Measurements from ENCODE around the gene TRPM2. TPM values are rescaled to one million over a fixed set of nuclear protein-coding genes. Genes with fewer than 3 reads are reported as not detected.

Gene TRPM2
- polyA plus RNA-seq, 2 donors, result 1.2 to 1.7 TPM

DNA sequence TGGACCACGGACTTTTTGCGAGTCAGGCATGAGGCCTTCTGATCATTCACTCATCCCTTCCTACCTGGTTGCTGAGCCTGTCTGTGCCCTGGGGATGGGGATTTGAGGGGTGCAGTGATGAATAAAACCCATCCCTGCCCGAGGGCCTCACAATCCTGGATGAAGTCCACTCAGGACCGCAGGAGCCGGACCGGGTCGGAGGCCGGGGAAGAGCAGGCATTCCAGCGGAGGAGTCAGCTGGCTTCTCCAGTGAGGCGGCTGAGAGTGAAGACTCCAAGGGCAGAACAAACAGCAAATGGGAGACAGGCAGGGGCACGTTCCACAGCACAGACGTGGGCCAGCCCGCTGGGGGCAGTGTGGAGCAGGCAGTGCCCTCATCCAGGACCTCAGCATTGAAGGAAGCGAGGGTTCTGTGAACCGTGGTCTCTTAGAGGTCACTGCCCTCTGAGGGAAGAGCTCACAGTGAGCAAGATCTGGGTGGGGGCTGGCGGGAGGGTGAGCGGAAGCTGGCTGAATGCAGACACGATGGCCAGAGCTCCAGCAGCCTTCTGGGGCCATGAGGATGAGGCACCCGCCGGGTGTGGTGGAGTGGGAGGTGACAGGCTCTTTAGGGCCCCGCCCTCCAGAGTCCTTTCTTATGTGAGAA, 91.0 kb downstream of the TRPM2 start:
- Histone ChIP-seq H3K4me1 (ENCODE audit: control insufficient read depth in 2 of 2, insufficient read depth in 2 of 2, low read length in 1 of 2) (no peaks in the 10 kb centered on the region), H3K4me3 (ENCODE audit: low read depth in 1 of 2, low read length in 2 of 2) (no peak overlapping the region), H3K27me3 (ENCODE audit: control insufficient read depth in 1 of 2, insufficient read depth in 2 of 2, low read length in 2 of 2) (peaks cover 0 to 2% of the 10 kb centered on the region in 2 donors), H3K9me3 (ENCODE audit: control insufficient read depth in 2 of 2, insufficient read depth in 1 of 2, low read depth in 1 of 2, low read length in 1 of 2) (peaks cover 4% of the 10 kb centered on the region in 2 donors), H3K27ac (ENCODE audit: low read depth in 2 of 2, low read length in 1 of 2) (no peak overlapping the region), H3K36me3 (ENCODE audit: control insufficient read depth in 2 of 2, insufficient read depth in 2 of 2, low read length in 1 of 2) (no peaks in the 10 kb centered on the region)
- WGBS, 2 donors, result 75 to 76% methylated on average over 21 of the region's 21 CpGs

GRCh38 chr21:44445145-44445812, 91.9 kb downstream of the TRPM2 start:
- H3K4me3 ChIP-seq (ENCODE audit: low read depth in 1 of 2, low read length in 2 of 2), result no peak overlapping the region
- WGBS, 2 donors, result 77 to 78% methylated on average over 19 of the region's 19 CpGs
- H3K27ac ChIP-seq (ENCODE audit: low read depth in 2 of 2, low read length in 1 of 2), result no peak overlapping the region
- no peaks in the 10 kb centered on the region for H3K36me3 ChIP-seq (ENCODE audit: control insufficient read depth in 2 of 2, insufficient read depth in 2 of 2, low read length in 1 of 2)
- H3K9me3 ChIP-seq (ENCODE audit: control insufficient read depth in 2 of 2, insufficient read depth in 1 of 2, low read depth in 1 of 2, low read length in 1 of 2), result peaks cover 4% of the 10 kb centered on the region in 2 donors
- H3K27me3 ChIP-seq (ENCODE audit: control insufficient read depth in 1 of 2, insufficient read depth in 2 of 2, low read length in 2 of 2), result peaks cover 0 to 2% of the 10 kb centered on the region in 2 donors
- H3K4me1 ChIP-seq (ENCODE audit: control insufficient read depth in 2 of 2, insufficient read depth in 2 of 2, low read length in 1 of 2), result no peaks in the 10 kb centered on the region

- no peaks in the 10 kb centered on the region for H3K36me3 ChIP-seq (ENCODE audit: control insufficient read depth in 2 of 2, insufficient read depth in 2 of 2, low read length in 1 of 2)
- H3K27me3 ChIP-seq (ENCODE audit: control insufficient read depth in 1 of 2, insufficient read depth in 2 of 2, low read length in 2 of 2), result peaks cover 0 to 2% of the 10 kb centered on the region in 2 donors
- H3K9me3 ChIP-seq (ENCODE audit: control insufficient read depth in 2 of 2, insufficient read depth in 1 of 2, low read depth in 1 of 2, low read length in 1 of 2), result peaks cover 4 to 7% of the 10 kb centered on the region in 2 donors
- no peak overlapping the region for H3K27ac ChIP-seq (ENCODE audit: low read depth in 2 of 2, low read length in 1 of 2)
- H3K4me1 ChIP-seq (ENCODE audit: control insufficient read depth in 2 of 2, insufficient read depth in 2 of 2, low read length in 1 of 2), result no peaks in the 10 kb centered on the region
- 62 to 64% methylated on average over 13 of the region's 13 CpGs for WGBS, 2 donors
- H3K4me3 ChIP-seq (ENCODE audit: low read depth in 1 of 2, low read length in 2 of 2), result no peak overlapping the region
Observed at GRCh38 chr21:44448651-44449131, 95.3 kb downstream of the TRPM2 start.

DNA sequence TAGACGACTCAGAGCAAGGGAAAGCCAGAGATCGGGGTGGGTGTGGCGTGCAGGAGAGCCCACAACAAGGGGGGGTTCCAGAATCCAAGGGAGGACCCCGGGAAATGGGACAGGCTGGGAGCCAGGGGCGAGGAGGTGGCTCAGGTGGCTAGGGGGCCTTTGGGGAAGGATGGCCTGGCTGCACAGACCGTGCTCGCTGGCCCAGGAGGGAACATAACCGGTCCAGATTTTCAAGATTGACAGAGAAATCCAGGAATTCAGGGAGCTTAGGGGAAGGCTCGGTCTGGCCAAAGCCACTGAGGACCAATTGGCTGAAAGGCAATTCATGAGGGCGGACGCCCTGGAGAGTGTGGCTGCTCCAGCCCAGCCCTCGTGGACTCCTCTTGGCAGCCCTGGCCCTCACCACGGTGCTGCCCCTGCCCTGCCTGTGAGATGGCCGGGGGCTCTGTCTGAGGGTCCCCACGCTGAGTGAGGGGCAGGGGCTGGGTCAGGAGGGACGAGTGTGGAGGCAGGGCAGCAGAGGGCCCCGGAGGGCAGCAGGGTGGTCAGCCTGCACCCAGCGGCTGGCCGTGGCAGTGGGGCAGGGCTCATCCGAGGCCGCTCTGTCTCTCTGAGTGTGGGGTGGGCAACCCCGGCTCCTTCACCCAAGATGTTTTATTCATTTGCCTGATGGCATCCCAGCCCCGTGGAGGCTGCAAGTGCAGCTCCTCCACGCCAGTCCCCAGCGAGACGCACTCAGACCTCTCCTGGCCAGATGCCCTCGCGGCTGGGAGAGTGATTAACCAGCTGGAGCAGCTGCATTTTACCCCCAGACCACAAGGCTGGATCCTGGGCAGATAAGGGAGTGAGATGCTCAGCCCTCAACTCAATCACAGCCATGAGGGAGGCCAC, 96.3 kb downstream of the TRPM2 start:
- H3K36me3 ChIP-seq (ENCODE audit: control insufficient read depth in 2 of 2, insufficient read depth in 2 of 2, low read length in 1 of 2), result no peaks in the 10 kb centered on the region
- H3K27ac ChIP-seq (ENCODE audit: low read depth in 2 of 2, low read length in 1 of 2), result no peak overlapping the region
- H3K4me3 ChIP-seq (ENCODE audit: low read depth in 1 of 2, low read length in 2 of 2), result no peak overlapping the region
- H3K27me3 ChIP-seq (ENCODE audit: control insufficient read depth in 1 of 2, insufficient read depth in 2 of 2, low read length in 2 of 2), result peaks cover 0 to 2% of the 10 kb centered on the region in 2 donors
- peaks cover under 1 to 4% of the 10 kb centered on the region in 2 donors for H3K9me3 ChIP-seq (ENCODE audit: control insufficient read depth in 2 of 2, insufficient read depth in 1 of 2, low read depth in 1 of 2, low read length in 1 of 2)
- WGBS, 2 donors, result 58 to 66% methylated on average over 28 of the region's 28 CpGs
- no peaks in the 10 kb centered on the region for H3K4me1 ChIP-seq (ENCODE audit: control insufficient read depth in 2 of 2, insufficient read depth in 2 of 2, low read length in 1 of 2)

- WGBS, 2 donors, result 72 to 74% methylated on average over 14 of the region's 14 CpGs
- H3K4me1 ChIP-seq (ENCODE audit: control insufficient read depth in 2 of 2, insufficient read depth in 2 of 2, low read length in 1 of 2), result no peaks in the 10 kb centered on the region
- H3K27me3 ChIP-seq (ENCODE audit: control insufficient read depth in 1 of 2, insufficient read depth in 2 of 2, low read length in 2 of 2), result peaks cover 0 to 2% of the 10 kb centered on the region in 2 donors
- no peak overlapping the region for H3K4me3 ChIP-seq (ENCODE audit: low read depth in 1 of 2, low read length in 2 of 2)
- no peak overlapping the region for H3K27ac ChIP-seq (ENCODE audit: low read depth in 2 of 2, low read length in 1 of 2)
- peaks cover 0 to 7% of the 10 kb centered on the region in 2 donors for H3K9me3 ChIP-seq (ENCODE audit: control insufficient read depth in 2 of 2, insufficient read depth in 1 of 2, low read depth in 1 of 2, low read length in 1 of 2)
- no peaks in the 10 kb centered on the region for H3K36me3 ChIP-seq (ENCODE audit: control insufficient read depth in 2 of 2, insufficient read depth in 2 of 2, low read length in 1 of 2)
Observed at GRCh38 chr21:44450402-44450801, 97.0 kb downstream of the TRPM2 start.

GRCh38 chr21:44450999-44451398, 97.6 kb downstream of the TRPM2 start:
- H3K27me3 ChIP-seq (ENCODE audit: control insufficient read depth in 1 of 2, insufficient read depth in 2 of 2, low read length in 2 of 2), result peaks cover 0 to 2% of the 10 kb centered on the region in 2 donors
- H3K36me3 ChIP-seq (ENCODE audit: control insufficient read depth in 2 of 2, insufficient read depth in 2 of 2, low read length in 1 of 2), result no peaks in the 10 kb centered on the region
- peaks cover 0 to 7% of the 10 kb centered on the region in 2 donors for H3K9me3 ChIP-seq (ENCODE audit: control insufficient read depth in 2 of 2, insufficient read depth in 1 of 2, low read depth in 1 of 2, low read length in 1 of 2)
- H3K4me3 ChIP-seq (ENCODE audit: low read depth in 1 of 2, low read length in 2 of 2), result no peak overlapping the region
- WGBS, 2 donors, result 79 to 86% methylated on average over 14 of the region's 14 CpGs
- H3K4me1 ChIP-seq (ENCODE audit: control insufficient read depth in 2 of 2, insufficient read depth in 2 of 2, low read length in 1 of 2), result no peaks in the 10 kb centered on the region
- no peak overlapping the region for H3K27ac ChIP-seq (ENCODE audit: low read depth in 2 of 2, low read length in 1 of 2)

DNA sequence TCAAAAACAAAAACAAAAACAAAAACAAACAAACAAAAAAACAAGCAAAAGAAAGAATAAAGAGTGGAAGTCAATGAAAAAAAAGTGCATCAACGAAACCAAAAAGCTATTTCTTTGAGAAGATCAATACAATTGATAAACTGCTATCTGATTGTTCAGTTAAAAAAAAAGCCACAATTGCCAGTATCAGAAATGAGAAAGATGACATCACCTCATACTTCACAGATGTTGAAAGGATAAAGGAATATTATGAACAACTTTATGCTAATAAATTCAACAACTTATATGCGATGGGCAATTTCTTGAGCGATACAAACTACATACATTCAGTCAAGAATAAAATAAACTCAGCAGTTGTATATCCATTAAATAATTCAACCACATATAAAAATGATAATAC, 99.7 kb downstream of the TRPM2 start:
- H3K27me3 ChIP-seq (ENCODE audit: control insufficient read depth in 1 of 2, insufficient read depth in 2 of 2, low read length in 2 of 2), result peaks cover 0 to 2% of the 10 kb centered on the region in 2 donors
- H3K4me1 ChIP-seq (ENCODE audit: control insufficient read depth in 2 of 2, insufficient read depth in 2 of 2, low read length in 1 of 2), result peaks cover 0 to 2% of the 10 kb centered on the region in 2 donors
- H3K9me3 ChIP-seq (ENCODE audit: control insufficient read depth in 2 of 2, insufficient read depth in 1 of 2, low read depth in 1 of 2, low read length in 1 of 2), result peaks cover 0 to 7% of the 10 kb centered on the region in 2 donors
- no peaks in the 10 kb centered on the region for H3K36me3 ChIP-seq (ENCODE audit: control insufficient read depth in 2 of 2, insufficient read depth in 2 of 2, low read length in 1 of 2)
- 93% methylated on average over 3 of the region's 3 CpGs for WGBS, 2 donors
- no peak overlapping the region for H3K27ac ChIP-seq (ENCODE audit: low read depth in 2 of 2, low read length in 1 of 2)
- no peak overlapping the region for H3K4me3 ChIP-seq (ENCODE audit: low read depth in 1 of 2, low read length in 2 of 2)

DNA sequence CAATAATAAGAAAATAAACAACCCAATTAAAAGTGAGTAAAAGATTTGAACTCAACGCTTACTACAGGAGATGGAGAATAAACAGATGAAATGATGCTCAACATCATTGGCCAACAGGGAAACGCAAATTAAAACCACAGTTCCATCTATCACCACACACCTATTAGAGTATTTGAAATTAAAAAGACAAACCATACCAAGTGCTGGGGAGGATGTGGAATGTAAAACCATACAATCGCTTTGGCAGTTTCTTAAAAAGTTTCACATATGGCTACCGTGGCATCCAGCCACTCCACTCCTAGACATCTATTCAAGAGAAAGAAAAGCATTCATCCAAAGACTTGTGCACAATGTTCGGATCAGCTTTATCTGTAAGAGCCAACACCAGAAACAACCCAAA, 100.6 kb downstream of the TRPM2 start:
- Histone ChIP-seq H3K4me3 (ENCODE audit: low read depth in 1 of 2, low read length in 2 of 2) (no peak overlapping the region), H3K27me3 (ENCODE audit: control insufficient read depth in 1 of 2, insufficient read depth in 2 of 2, low read length in 2 of 2) (no peaks in the 10 kb centered on the region), H3K4me1 (ENCODE audit: control insufficient read depth in 2 of 2, insufficient read depth in 2 of 2, low read length in 1 of 2) (peaks cover 0 to 2% of the 10 kb centered on the region in 2 donors), H3K27ac (ENCODE audit: low read depth in 2 of 2, low read length in 1 of 2) (no peak overlapping the region), H3K36me3 (ENCODE audit: control insufficient read depth in 2 of 2, insufficient read depth in 2 of 2, low read length in 1 of 2) (no peaks in the 10 kb centered on the region), H3K9me3 (ENCODE audit: control insufficient read depth in 2 of 2, insufficient read depth in 1 of 2, low read depth in 1 of 2, low read length in 1 of 2) (peaks cover 0 to 7% of the 10 kb centered on the region in 2 donors)
- 84 to 90% methylated on average over 5 of the region's 5 CpGs for WGBS, 2 donors

DNA sequence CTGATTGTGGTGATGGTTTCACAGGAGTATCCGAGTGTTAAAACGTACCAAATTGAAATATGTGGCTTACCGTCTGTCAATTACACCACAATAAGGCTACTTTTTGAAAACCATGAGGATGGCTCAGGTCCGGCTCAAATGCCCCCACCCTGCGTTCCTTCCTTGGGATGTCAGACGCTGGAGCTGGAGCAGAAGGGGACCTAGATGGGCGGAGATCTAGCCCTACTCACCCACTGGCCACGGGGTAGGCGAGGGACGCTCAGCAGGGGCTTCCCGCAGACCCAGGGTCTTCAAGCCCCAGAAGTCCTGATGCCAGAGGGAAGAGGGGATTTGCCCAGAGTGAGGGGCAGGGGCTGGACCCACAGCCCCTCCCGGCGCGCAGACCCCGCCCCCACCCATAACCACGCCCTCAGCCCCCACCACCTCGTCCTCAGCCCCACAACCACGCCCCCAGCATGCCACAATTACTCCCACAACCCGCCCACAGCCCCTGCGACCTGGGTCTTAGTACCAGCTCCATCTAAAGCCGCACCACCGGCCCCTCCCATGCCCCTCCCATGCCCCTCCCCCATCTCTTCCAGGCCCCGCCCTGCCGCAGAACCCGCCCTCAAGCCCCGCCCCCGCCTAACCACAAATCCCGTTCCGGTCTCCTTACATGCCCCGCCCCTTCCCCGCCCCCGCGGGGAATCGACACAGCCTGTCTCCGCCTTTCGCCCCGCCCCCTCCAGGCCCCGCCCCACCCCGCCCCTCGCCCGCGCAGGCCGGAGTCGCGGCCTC, 101.5 kb downstream of the TRPM2 start, which contains the start of gene LRRC3:
Gene LRRC3 (plus strand): TSS at position 764 of the 777 bp plus-strand sequence. CDS start 1,135 bp downstream, outside the sequence.
- Histone ChIP-seq H3K4me1 (ENCODE audit: control insufficient read depth in 2 of 2, insufficient read depth in 2 of 2, low read length in 1 of 2) (peaks cover 0 to 2% of the 10 kb centered on the region in 2 donors), H3K4me3 (ENCODE audit: low read depth in 1 of 2, low read length in 2 of 2) (peak within 1 kb of the TSS; percentile 49 to 70), H3K36me3 (ENCODE audit: control insufficient read depth in 2 of 2, insufficient read depth in 2 of 2, low read length in 1 of 2) (no peaks in the 10 kb centered on the region), H3K27ac (ENCODE audit: low read depth in 2 of 2, low read length in 1 of 2) (no peak within 1 kb of the TSS), H3K9me3 (ENCODE audit: control insufficient read depth in 2 of 2, insufficient read depth in 1 of 2, low read depth in 1 of 2, low read length in 1 of 2) (peaks cover 0 to 7% of the 10 kb centered on the region in 2 donors), H3K27me3 (ENCODE audit: control insufficient read depth in 1 of 2, insufficient read depth in 2 of 2, low read length in 2 of 2) (no peaks in the 10 kb centered on the region)
- WGBS, 2 donors, result 6 to 8% methylated on average over 44 to 45 of the region's 45 CpGs

All from esophagus (tissue), 2 donors.